ENCODE data around the gene FAM240A. TPM values are rescaled to one million over a fixed set of nuclear protein-coding genes. Genes with fewer than 3 reads are reported as not detected.

The FAM240A gene
- total RNA-seq, 3 donors from 2014 or later (not counting 1 experiment from before 2014, with no cell fraction given): not detected

- no peaks in the 10 kb centered on the region for H3K27me3 ChIP-seq (ENCODE audit: control insufficient read depth, insufficient read depth, low read length)
- H3K4me3 Mint-ChIP-seq: peak overlapping the region; percentile 66
- 11% methylated on average over 36 of the region's 36 CpGs for WGBS (ENCODE audit: insufficient coverage)
Observed at GRCh38 chr3:46629551-46630517, 17.5 kb downstream of the FAM240A start.

GRCh38 chr3:46632792-46633191 lies 20.5 kb downstream of the FAM240A start:
- Histone ChIP-seq H3K27ac (ENCODE audit: low read length) (no peak overlapping the region), H3K9me3 (ENCODE audit: control insufficient read depth, insufficient read depth, low read length) (no peaks in the 10 kb centered on the region), H3K4me1 (ENCODE audit: control insufficient read depth, insufficient read depth, low read length) (peaks cover 12% of the 10 kb centered on the region), H3K36me3 (ENCODE audit: control insufficient read depth, insufficient read depth, low read length) (no peaks in the 10 kb centered on the region), H3K4me3 (ENCODE audit: low read length) (no peak overlapping the region), H3K27me3 (ENCODE audit: control insufficient read depth, insufficient read depth, low read length) (no peaks in the 10 kb centered on the region)
- Mint-ChIP-seq H3K4me1 (peaks cover 5 to 12% of the 10 kb centered on the region in 2 donors), H3K4me3 (no peak overlapping the region), H3K36me3 (no peaks in the 10 kb centered on the region), H3K27ac (no peak overlapping the region), H3K27me3 (ENCODE audit: low read depth in 2 of 2) (peaks cover 0 to 3% of the 10 kb centered on the region in 2 donors), H3K9me3 (no peaks in the 10 kb centered on the region)
- DNase-seq (no peak), ATAC-seq (no peak)
- intact Hi-C loops (cut with micrococcal nuclease): no loop called here
- 100% methylated on average over 1 of the region's 1 CpG for WGBS (ENCODE audit: insufficient coverage)
- TF ChIP-seq, protein P1, sequence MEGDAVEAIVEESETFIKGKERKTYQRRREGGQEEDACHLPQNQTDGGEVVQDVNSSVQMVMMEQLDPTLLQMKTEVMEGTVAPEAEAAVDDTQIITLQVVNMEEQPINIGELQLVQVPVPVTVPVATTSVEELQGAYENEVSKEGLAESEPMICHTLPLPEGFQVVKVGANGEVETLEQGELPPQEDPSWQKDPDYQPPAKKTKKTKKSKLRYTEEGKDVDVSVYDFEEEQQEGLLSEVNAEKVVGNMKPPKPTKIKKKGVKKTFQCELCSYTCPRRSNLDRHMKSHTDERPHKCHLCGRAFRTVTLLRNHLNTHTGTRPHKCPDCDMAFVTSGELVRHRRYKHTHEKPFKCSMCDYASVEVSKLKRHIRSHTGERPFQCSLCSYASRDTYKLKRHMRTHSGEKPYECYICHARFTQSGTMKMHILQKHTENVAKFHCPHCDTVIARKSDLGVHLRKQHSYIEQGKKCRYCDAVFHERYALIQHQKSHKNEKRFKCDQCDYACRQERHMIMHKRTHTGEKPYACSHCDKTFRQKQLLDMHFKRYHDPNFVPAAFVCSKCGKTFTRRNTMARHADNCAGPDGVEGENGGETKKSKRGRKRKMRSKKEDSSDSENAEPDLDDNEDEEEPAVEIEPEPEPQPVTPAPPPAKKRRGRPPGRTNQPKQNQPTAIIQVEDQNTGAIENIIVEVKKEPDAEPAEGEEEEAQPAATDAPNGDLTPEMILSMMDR (IDR thresholded peaks at IDR 0.05): no peak

More at GRCh38 chr3:46629551-46630517, 17.5 kb downstream of the FAM240A start:
- peak overlapping the region in 1 of 2 donors; percentile 71 for H3K27ac Mint-ChIP-seq
- no peaks in the 10 kb centered on the region for H3K9me3 ChIP-seq (ENCODE audit: control insufficient read depth, insufficient read depth, low read length)
- DNase-seq (peak; percentile 72 to 89), ATAC-seq (peak; percentile 93 to 100 (median 100))
- H3K9me3 Mint-ChIP-seq: no peaks in the 10 kb centered on the region
- H3K36me3 Mint-ChIP-seq: no peaks in the 10 kb centered on the region
- TF ChIP-seq, protein P1 (IDR thresholded peaks at IDR 0.05): peak; percentile 99
- H3K27me3 Mint-ChIP-seq (ENCODE audit: low read depth in 2 of 2): peaks cover 0 to 6% of the 10 kb centered on the region in 2 donors
- peaks cover 5 to 12% of the 10 kb centered on the region in 2 donors for H3K4me1 Mint-ChIP-seq
- no peaks in the 10 kb centered on the region for H3K36me3 ChIP-seq (ENCODE audit: control insufficient read depth, insufficient read depth, low read length)
- H3K27ac ChIP-seq (ENCODE audit: low read length): no peak overlapping the region
- peak overlapping the region; percentile 9 for H3K4me3 ChIP-seq (ENCODE audit: low read length)
- intact Hi-C loops (cut with micrococcal nuclease): loop anchor here (1.0 kb wide), 1 partner anchor 142 kb away; no protein-coding TSS in a partner anchor
- peaks cover 12% of the 10 kb centered on the region for H3K4me1 ChIP-seq (ENCODE audit: control insufficient read depth, insufficient read depth, low read length)

- Histone ChIP-seq H3K4me1 (ENCODE audit: control insufficient read depth, insufficient read depth, low read length) (peaks cover 7% of the 10 kb centered on the region), H3K4me3 (ENCODE audit: low read length) (no peak overlapping the region), H3K27ac (ENCODE audit: low read length) (no peak overlapping the region), H3K27me3 (ENCODE audit: control insufficient read depth, insufficient read depth, low read length) (no peaks in the 10 kb centered on the region), H3K9me3 (ENCODE audit: control insufficient read depth, insufficient read depth, low read length) (no peaks in the 10 kb centered on the region), H3K36me3 (ENCODE audit: control insufficient read depth, insufficient read depth, low read length) (no peaks in the 10 kb centered on the region)
- DNase-seq (no peak), ATAC-seq (no peak)
- Mint-ChIP-seq H3K4me1 (peaks cover 5% of the 10 kb centered on the region in 2 donors), H3K36me3 (no peaks in the 10 kb centered on the region), H3K4me3 (no peak overlapping the region), H3K27me3 (ENCODE audit: low read depth in 2 of 2) (peaks cover 0 to 3% of the 10 kb centered on the region in 2 donors), H3K27ac (no peak overlapping the region), H3K9me3 (no peaks in the 10 kb centered on the region)
- intact Hi-C loops (cut with micrococcal nuclease): no loop called here
- WGBS (ENCODE audit: insufficient coverage): 54% methylated on average over 3 of the region's 3 CpGs
- TF ChIP-seq, protein P1 (IDR thresholded peaks at IDR 0.05): no peak
Observed at GRCh38 chr3:46634856-46635255, 22.5 kb downstream of the FAM240A start.

Data from natural killer cell (primary cell).